Right ventricle myocardium superior (tissue), 1 donor: Measurements from ENCODE around the gene DCBLD2. TPM values are rescaled to one million over a fixed set of nuclear protein-coding genes. Genes with fewer than 3 reads are reported as not detected.
A peak's percentile ranks its signal among the peaks of the same experiment; 100 is the strongest.

Experiments used
- ATAC-seq: fragments of 200-7000 bp; cut with Tn5 transposase; one replicate; pipeline ENCODE4 v1.9.1; 2020; ENCODE audit warnings: mild to moderate bottlenecking; ENCODE audit not compliant: poor library complexity
- DNase-seq: peaks from one replicate; pipeline ENCODE4 v3.0.0-alpha.2; 2020
- intact Hi-C: fragments of 100-400 bp; cut with DNase I; formaldehyde crosslinking; loops from one replicate; pipeline ENCODE4 v1.11.2; 2022
- total RNA-seq: library from RNA; stranded (reverse); fragmentation: NEBNext Ultra II Directional; extraction: Animal tissue kit (Norgen Biotek cat#: 25700); gene quantifications from one replicate; pipeline ENCODE4 v1.2.1, GENCODE V29; 2021
- donor health status: DM: no; HTN: yes; CAD: no; lungs with severe emphysema.

The DCBLD2 gene
- total RNA-seq, 1 donor from 2014 or later, result 27.2 TPM

- ATAC-seq (no peak), DNase-seq (no peak)
- intact Hi-C loops, result no loop called here
Measured at GRCh38 chr3:98782824-98783500, 118.5 kb downstream of the DCBLD2 start.

GRCh38 chr3:98780343-98780742 is 121.2 kb downstream of the DCBLD2 start:
- DNase-seq (no peak), ATAC-seq (no peak)
- intact Hi-C loops, result no loop called here

GRCh38 chr3:98779541-98780335 is 121.8 kb downstream of the DCBLD2 start:
- intact Hi-C loops, result no loop called here
- ATAC-seq (no peak), DNase-seq (no peak)

GRCh38 chr3:98778852-98779413 is 122.6 kb downstream of the DCBLD2 start:
- ATAC-seq (peak; percentile 67), DNase-seq (no peak)
- intact Hi-C loops, result no loop called here

GRCh38 chr3:98778383-98778782 is 123.1 kb downstream of the DCBLD2 start:
- no peak for DNase-seq
- intact Hi-C loops, result no loop called here
- ATAC-seq, result peak; percentile 13

GRCh38 chr3:98777801-98778220 is 123.7 kb downstream of the DCBLD2 start:
- ATAC-seq (peak; percentile 34), DNase-seq (no peak)
- intact Hi-C loops, result no loop called here

- DNase-seq, result no peak
- intact Hi-C loops, result no loop called here
- ATAC-seq, result no peak
Measured at GRCh38 chr3:98777286-98777685, 124.2 kb downstream of the DCBLD2 start.

- no peak for ATAC-seq
- DNase-seq, result no peak
- intact Hi-C loops, result no loop called here
Measured at GRCh38 chr3:98776140-98776493, 125.4 kb downstream of the DCBLD2 start.

GRCh38 chr3:98775459-98776139 is 125.9 kb downstream of the DCBLD2 start:
- no peak for DNase-seq
- intact Hi-C loops, result no loop called here
- no peak for ATAC-seq

- DNase-seq (no peak), ATAC-seq (no peak)
- intact Hi-C loops, result no loop called here
Measured at GRCh38 chr3:98772022-98772421, 129.5 kb downstream of the DCBLD2 start.

- ATAC-seq (peak; percentile 76), DNase-seq (peak; percentile 62)
- intact Hi-C loops, result no loop called here
Measured at GRCh38 chr3:98770261-98771039, 131.0 kb downstream of the DCBLD2 start.

GRCh38 chr3:98769448-98769847 is 132.0 kb downstream of the DCBLD2 start:
- DNase-seq, result no peak
- peak; percentile 63 for ATAC-seq
- intact Hi-C loops, result no loop called here

GRCh38 chr3:98768961-98769360 is 132.5 kb downstream of the DCBLD2 start:
- intact Hi-C loops, result no loop called here
- DNase-seq, result no peak
- no peak for ATAC-seq

GRCh38 chr3:98766924-98767323 is 134.6 kb downstream of the DCBLD2 start:
- intact Hi-C loops, result no loop called here
- no peak for ATAC-seq
- no peak for DNase-seq

GRCh38 chr3:98765721-98766120 is 135.8 kb downstream of the DCBLD2 start:
- DNase-seq (no peak), ATAC-seq (no peak)
- intact Hi-C loops, result no loop called here

- intact Hi-C loops, result no loop called here
- peak; percentile 23 for ATAC-seq
- no peak for DNase-seq
Measured at GRCh38 chr3:98764472-98764884, 137.0 kb downstream of the DCBLD2 start.

GRCh38 chr3:98763819-98764418 is 137.6 kb downstream of the DCBLD2 start:
- no peak for DNase-seq
- intact Hi-C loops, result loop anchor here (2.0 kb wide), 1 partner anchor 31 kb away; no protein-coding TSS in a partner anchor
- peak; percentile 4 for ATAC-seq

- peak; percentile 58 for ATAC-seq
- intact Hi-C loops, result loop anchor here (2.0 kb wide), 1 partner anchor 30 kb away; no protein-coding TSS in a partner anchor
Measured at GRCh38 chr3:98763076-98763475, 138.4 kb downstream of the DCBLD2 start, which contains the start of gene ST3GAL6. Gene ST3GAL6, plus strand, starts transcription at chr3:98763340. Its CDS starts 5,101 bp downstream, at chr3:98768441.

More at GRCh38 chr3:98763076-98763475, 138.4 kb downstream of the DCBLD2 start, which contains the start of gene ST3GAL6:
- DNase-seq, result peak; percentile 48
